HG02610 (cell line): ENCODE measurements around the gene ZBTB43.

Source experiments
- ATAC-seq: cut with Tn5 transposase; IDR thresholded peaks from one replicate; pipeline ENCODE4 v1.9.1; 2021; ENCODE audit warnings: mild to moderate bottlenecking, moderate library complexity; ENCODE audit not compliant: unreplicated experiment

Gene ZBTB43

DNA sequence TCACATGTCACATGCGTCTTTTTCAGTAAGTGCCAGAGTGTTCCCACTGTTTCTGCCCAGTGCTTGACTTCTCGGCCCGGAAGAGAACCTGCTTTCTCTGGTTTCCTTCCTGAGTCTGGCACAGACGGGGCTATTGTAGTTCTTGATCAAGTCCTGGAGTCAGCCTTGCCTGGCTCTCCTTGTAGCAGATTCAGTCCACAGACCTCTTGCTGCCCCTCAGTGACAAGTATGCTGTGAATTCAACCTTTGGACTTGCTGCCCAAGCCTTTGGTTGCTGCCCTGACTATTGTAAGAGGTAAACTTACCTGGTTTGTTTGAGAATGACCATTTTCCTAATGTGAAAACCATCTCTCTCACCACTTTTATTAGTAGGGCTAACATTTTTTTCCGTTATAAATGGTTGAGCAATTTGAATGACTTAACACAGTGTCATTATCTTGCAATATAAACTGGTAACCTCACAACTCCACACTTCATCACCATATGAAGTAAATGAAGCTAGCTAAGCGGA, 80.3 kb downstream of the ZBTB43 start:
- no peak for ATAC-seq

DNA sequence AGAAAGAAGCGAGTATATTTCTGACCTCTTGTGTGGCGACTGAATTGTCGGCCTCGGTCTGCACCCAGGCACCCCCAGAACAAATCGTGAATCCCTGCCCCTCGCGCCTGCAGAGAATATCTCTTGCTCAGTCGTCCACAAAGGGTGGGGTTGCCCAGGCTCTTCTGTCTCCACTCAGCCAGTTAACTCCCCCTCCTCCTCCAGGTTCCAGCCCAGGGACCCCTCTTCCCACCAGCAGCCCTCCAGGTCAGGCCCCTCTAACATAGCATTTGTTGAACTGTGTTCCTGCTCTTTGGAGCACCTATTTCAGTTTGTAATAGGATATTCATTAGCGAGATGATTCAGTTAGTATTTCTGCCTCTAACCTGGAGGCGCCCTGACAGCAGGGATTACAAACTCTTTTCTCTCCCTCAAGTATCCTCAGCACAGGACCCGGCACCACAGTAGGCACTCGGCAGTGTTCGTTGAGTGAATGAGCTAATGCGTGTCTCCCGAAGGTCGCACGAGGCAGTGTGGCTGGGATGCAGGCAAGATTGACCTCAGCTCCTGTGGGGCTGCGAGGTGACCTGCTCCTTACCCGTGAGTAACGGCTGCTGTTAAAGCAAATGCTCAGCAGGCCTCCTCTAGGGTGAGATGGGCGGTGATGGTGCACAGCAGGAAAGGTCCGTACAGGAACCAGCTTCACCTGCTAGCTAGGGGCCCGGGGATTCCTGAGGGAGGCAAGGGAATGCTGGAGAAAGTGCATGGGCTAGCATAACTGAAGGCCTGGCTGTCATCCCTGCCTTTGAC, 81.4 kb downstream of the ZBTB43 start:
- ATAC-seq = no peak

DNA sequence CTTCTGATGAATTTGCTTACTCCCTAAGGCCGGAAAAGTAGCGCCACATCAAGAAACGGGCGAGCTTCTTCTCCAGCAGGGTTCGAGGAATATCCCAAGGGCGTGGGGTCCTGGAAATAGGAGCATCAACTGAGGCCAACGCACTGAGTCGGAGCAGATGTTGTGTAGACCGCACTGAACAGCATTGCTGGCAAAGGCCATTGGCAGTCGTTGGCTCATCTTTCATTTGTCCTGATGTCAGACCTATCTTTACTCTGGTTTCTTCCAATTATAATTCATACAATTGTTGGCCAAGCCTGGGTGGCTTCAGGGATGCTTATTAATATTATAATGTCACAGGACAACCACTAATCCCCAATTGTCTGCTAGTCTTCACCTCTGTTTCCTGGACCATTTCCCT, 82.1 kb downstream of the ZBTB43 start:
- no peak for ATAC-seq
